SK-N-MC (cell line): ENCODE measurements around the gene ANAPC15.

Experiments
- EZH2 ChIP-seq: fragments of 200-600 bp; sonication (generic); IDR thresholded peaks from one replicate; pipeline ENCODE4 v1.6.1; 2017; ENCODE audit warnings: antibody characterized with exemption
- FOXP2 ChIP-seq: optimal IDR thresholded peaks from 2 replicates; pipeline ENCODE3; 2011; ENCODE audit warnings: mild to moderate bottlenecking, moderate library complexity; ENCODE audit not compliant: insufficient read depth; ENCODE audit errors: extremely low read length, control extremely low read depth
- POLR2AphosphoS5 ChIP-seq: IDR thresholded peaks from 2 replicates; pipeline ENCODE4 v1.6.1; 2012; ENCODE audit warnings: mild to moderate bottlenecking, low read depth, low read length, borderline replicate concordance

DNA sequence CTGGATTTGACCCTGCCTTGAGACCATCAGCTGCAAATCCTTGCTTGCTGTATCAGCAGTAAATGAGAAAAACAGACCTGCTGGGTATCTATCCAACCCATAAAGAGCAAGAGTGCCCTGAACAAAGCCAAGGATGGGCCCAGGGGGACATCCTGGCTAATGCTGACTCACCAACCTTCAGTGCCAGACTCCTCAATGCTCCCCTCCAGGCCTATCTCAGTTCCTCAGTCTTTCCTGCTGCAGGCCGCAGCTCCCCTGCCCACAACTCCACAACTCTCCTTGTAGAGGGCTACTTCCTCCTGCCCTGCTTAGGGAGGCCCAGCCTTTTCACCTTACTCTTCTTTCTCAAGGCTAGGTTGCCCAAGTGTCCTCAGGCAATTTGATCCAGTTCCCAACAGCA lies 12.0 kb downstream of the ANAPC15 start:
- TF ChIP-seq POLR2AphosphoS5 (no peak), EZH2 (no peak), FOXP2 (no peak)
